Stimulated activated CD8-positive, alpha-beta memory T cell treated with anti-CD3 and anti-CD28 coated beads, Interleukin-4, amount 100 ng/mL, for 4 hours (primary cell): ENCODE results near the gene TRMT10C.
"Not testable (repeated sequence)": the region's sequence is repeated elsewhere in the genome, so short reads cannot be mapped to it uniquely, and the experiment has no call there.

Source experiments
- DNase-seq, 2 donors: peaks; one replicate each; pipeline ENCODE4 v3.0.0-alpha.2; 2020; ENCODE audit warnings: low read depth in 2 of 2, low spot score in 1 of 2

TRMT10C gene

GRCh38 chr3:101548527-101549105 is 13.1 kb upstream of the TRMT10C start:
- DNase-seq, result no peak

- no peak for DNase-seq
These were observed 12.2 kb upstream of the TRMT10C start for GRCh38 chr3:101549473-101549872.

GRCh38 chr3:101551359-101552081 is 10.1 kb upstream of the TRMT10C start:
- DNase-seq, result not testable (repeated sequence)

GRCh38 chr3:101553381-101553780 is 8.3 kb upstream of the TRMT10C start:
- DNase-seq, result not testable (repeated sequence)

- DNase-seq, result no peak
These were observed 5.6 kb upstream of the TRMT10C start for GRCh38 chr3:101556064-101556463.

GRCh38 chr3:101567528-101568317 is 6.1 kb downstream of the TRMT10C start:
- peak; percentile 11 to 20 for DNase-seq

GRCh38 chr3:101571028-101571895 is 9.6 kb downstream of the TRMT10C start:
- DNase-seq, result no peak

GRCh38 chr3:101573449-101574387 is 12.1 kb downstream of the TRMT10C start, which contains the start of gene PCNP:
PCNP (plus strand) TSS chr3:101574180; CDS start chr3:101574216, 36 bp downstream.
- peak; percentile 98 for DNase-seq

- peak in 1 of 2 donors; percentile 6 for DNase-seq
These were observed 12.9 kb downstream of the TRMT10C start for GRCh38 chr3:101574388-101575112.

- DNase-seq, result no peak
These were observed 15.6 kb downstream of the TRMT10C start for GRCh38 chr3:101577286-101577685.

GRCh38 chr3:101588616-101589015 is 26.9 kb downstream of the TRMT10C start:
- no peak for DNase-seq

GRCh38 chr3:101591071-101591470 is 29.4 kb downstream of the TRMT10C start:
- no peak for DNase-seq

- no peak for DNase-seq
These were observed 41.1 kb downstream of the TRMT10C start for GRCh38 chr3:101602731-101603130.

GRCh38 chr3:101603184-101603583 is 41.5 kb downstream of the TRMT10C start:
- no peak for DNase-seq

GRCh38 chr3:101605398-101605797 is 43.7 kb downstream of the TRMT10C start:
- not testable (repeated sequence) for DNase-seq

- no peak for DNase-seq
These were observed 49.4 kb downstream of the TRMT10C start for GRCh38 chr3:101611023-101611422.

GRCh38 chr3:101613014-101613413 is 51.3 kb downstream of the TRMT10C start:
- DNase-seq, result not testable (repeated sequence)

- DNase-seq, result no peak
These were observed 53.9 kb downstream of the TRMT10C start for GRCh38 chr3:101615525-101615924.
